NCI-H510A treated with DMSO at 0.1 percent for 48 hours (cell line): ENCODE data around the gene GTF3C1.

Experiments used
- DNase-seq: peaks from one replicate; lab custom pipeline; 2025; lab: John Stamatoyannopoulos, UW

Gene GTF3C1

DNA sequence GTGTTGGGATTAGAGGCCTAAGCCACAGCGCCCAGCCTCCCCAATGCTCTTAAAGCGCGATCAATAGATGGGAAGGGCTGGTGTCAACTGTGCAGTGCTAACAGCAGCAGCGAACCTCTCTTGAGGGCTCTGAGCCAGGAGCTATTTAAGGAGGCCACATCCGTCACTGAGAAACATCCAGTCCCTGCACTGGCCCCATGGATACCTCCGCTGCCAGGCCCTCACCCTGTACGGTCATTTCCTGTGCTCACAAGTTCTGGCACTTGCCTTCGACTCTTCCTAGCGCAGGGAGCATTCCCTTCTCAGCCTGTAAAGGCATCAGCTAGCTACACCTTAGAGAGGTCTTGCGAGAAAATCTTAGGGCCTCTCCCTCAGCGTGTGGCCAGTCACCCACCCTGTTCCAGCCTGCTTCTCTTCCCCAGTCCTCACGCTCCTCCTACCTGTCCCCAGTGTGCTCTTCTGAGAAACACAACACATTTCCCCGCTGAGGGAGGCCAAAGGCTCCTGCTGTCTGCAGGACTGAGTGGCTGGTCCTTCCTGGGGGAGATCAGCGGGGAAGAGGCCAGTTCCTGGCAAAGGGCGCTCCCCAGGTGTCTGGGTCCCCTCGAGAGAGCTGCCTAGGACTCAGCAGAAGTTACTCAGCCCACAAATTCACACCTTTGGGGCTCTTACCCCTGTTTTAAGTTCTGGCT, 28.6 kb downstream of the GTF3C1 start:
- DNase-seq: no peak

DNA sequence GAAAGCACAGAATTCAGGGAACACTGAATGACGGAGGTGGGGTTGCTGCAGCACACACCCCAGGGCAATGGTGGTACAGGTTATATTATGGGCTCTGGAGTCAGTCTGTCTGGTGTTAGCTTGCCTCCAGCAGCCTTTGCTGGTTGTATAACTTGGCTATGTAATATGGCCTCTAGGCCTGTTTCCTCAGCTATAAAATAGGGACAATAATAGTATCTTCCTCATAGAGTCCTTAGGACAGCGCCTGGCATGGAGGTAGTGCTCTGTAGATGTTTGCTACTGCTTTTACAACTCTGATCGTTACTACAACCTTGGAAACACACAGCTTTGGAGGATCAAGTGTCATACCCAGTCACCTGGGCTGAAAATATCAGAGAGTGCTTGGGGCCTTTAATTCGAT, 31.5 kb downstream of the GTF3C1 start:
- no peak for DNase-seq

DNA sequence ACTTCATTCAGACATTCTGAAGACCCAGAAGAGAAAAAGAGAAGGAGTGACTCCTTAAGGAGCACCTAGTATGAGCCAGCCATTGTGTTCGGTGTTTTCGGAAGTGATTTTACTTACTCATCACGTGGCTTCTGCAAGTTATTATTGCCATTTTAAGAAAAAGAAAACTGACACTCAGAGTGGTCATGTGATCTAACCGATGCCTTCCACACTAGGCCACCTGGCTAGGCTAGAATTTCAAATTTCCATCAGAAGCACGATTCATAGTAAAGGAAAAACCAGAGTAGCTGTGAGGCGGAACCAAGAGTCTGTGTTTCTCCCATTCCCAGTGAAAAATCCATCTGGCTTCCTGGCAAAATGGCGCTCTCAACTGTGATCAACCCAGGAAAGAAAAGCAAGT, 32.0 kb downstream of the GTF3C1 start:
- DNase-seq: no peak

DNA sequence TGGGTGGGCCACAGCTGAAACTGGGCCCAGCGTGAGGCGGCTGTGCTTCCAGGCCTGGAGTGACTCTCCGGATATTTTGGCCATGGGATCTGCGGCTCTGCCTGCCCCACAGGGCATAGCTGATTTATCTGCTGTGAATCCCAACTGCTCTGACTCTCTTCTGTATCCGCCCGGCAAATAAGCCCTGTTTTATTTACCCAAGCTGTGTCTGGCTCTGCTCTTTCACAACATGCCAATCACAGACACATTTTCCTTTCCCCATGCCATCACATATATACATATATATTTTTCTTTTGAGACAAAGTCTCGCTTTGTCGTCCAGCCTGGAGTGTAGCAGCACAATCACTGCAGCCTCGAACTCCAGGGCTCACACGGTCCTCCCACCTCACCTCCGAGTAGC, 33.3 kb downstream of the GTF3C1 start:
- DNase-seq: no peak

DNA sequence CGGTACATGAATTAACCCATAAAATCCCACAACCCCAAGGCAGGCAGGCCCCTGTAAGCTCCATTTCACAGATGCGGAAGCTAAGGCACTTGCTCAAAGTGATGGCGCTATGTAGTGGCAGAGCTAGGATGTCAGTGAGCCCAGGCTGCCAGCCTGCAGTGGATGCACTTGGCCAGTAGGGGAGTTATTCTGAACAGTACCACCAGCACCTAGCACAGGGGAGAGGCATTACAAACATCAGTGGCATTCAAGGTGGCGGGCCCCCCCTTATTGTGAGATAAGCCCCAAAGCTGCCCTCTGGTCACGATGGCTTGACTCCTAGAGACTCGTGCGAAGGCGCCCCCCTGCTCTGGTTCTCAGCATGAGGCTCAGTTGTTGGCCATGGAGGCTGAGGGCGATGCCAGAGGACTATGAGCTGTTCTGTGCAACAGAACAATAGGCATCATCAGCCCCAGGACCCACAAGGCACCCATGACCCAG, 33.8 kb downstream of the GTF3C1 start:
- peak; percentile 17 for DNase-seq

DNA sequence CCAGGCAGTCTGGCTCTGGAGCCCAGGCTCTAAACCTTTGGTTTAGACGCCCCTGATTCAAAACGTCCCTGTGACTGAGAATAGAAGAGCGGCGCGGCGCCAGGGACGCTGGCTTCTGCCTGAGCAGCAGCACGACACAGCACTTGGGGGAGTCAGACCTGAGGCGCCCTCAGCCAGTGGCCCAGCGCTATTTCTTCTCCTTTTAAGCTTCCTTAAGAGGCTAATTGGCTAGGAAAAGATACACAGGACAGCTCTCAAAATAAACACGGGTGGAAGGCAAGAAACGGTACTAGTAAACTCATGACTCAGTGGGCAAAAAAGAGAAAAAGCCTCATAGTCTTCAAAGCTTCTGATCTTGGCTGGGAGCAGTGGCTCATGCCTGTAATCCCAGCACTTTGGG, 34.9 kb downstream of the GTF3C1 start:
- no peak for DNase-seq

DNA sequence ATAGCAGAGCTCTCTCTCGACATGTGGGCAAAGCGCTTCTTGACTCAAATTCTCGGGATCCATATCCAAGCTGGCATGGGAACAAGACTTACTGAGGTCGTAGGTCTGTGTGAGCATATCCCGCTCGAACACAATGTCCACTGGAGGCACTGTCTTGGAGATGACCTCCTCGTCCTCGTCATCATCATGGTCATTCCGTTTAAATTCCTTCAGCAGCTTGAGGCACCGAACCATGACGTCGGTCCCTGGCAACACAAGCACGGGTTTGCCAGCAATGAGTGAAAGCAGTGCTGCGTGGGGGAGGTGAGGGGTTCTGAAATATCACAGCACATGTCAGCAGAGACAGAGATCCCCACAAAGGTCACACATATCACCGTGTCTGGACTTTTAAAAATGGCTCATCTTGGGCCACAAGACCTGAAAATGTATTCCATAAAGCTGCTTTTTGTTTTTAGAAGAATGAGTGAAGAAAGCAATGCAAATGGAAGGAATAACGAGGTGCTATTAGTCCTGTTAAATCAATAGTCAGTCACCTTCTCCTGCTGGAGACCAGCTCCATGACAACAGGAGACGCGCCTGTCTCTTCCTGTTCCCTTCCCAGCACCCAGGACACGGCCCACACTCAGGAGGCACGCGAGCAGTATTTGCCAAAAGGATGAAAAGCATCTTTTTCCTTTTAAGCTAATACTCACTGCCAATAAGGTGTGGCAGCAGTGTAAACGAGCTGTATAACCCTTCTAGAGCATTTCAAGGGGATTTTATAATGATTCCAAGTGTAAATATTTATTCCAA, 37.9 kb downstream of the GTF3C1 start:
- DNase-seq: no peak

DNA sequence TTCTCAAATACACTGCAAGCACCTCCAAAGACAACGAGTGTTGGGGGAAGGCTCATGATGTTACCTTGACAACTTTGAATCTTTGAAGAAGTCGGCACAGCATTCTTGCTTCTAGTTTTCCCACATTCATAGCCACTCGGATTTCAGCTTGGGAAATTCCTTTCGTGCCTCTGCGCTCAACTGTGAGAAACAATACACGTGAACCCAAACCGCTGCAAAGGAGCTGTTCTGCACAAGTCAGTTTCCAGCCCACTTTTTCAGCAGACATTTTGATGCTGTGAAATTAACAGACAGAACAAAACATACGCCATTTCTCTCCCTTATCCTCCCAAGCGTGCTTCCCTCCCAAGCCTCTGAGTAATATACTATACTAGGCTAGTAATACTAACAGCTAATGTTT, 41.2 kb downstream of the GTF3C1 start:
- DNase-seq: no peak

DNA sequence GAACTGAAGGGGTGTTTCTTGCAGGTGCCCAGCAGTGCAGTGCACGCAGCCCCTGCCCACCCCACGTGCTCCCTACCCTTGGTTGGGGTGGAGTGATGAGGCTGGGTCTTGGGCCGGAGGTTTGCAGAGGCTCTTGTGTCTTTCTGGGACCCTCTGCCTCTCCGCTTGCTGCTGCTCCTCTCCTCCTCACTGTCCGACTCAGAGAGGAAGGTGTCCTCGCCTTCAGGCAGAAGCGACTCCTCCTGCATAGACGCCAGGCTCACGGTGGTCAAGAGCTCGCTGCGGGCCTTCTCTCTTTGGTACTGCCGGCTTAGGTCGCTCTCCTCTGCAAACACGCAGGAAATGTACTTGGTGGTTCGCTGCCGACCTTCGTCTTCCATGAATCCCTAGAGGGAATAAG, 42.9 kb downstream of the GTF3C1 start:
- DNase-seq: no peak

DNA sequence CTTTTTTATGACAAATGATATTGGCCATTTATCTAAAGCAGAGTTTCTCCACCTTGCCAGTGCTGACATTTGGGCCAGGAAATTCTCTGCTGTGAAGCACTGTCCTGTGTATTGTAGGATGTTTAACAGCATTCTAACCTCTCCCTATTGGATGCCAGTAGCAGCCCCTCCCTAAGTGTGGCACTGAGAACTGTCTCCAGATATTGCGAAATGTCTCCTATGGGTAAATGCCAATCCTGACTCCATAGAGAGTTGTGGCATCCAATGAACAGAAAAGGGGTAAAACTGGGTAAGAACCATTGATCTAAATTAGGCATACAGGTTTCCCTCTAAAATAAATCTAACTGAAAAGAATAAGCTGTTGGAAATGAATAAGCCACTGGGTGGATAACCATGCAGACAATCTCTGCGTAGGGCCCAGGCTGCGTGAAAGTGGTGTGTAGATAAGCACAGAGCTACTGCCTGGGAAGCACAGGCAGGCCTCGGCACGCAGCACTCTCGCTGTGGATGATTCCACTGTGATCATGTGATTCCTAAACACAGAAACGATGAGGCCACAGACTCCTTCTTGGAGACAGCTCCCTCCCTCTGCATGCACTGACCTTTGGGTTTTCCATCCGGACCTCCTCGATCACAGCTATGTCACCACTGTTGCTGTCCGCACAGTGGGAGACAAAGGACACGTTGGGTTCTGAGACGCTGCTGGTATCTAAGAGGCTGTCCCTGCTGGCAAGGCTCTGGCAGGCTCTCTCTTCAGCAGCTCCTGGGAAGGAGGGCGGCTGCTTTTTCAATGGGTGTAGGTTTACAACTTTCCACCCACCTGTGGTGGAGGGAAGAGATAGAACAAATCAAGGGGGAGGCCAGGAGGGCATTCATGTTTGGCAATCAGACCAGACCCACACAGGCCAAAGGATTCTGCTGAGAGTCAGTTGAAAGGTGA, 44.1 kb downstream of the GTF3C1 start:
- no peak for DNase-seq

DNA sequence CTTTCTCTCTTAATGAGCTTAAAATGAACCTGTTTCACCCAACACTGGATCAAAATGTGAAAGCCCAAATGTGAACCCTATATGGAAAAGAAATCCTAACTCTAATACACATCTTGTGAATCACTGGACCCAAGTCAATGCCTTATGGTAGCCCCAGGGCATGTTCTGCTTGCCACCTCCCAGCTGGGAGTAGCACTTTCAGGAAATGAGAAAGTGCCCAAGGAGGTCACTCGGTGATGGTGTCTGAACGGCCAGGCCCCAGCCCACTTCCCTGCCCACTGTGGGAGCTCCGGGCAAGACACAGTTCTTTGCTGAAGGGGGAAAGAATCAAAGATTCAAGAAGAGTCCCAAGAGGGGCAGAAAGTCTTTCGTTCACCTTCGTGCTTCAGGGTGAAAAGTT, 46.1 kb downstream of the GTF3C1 start:
- DNase-seq: no peak

DNA sequence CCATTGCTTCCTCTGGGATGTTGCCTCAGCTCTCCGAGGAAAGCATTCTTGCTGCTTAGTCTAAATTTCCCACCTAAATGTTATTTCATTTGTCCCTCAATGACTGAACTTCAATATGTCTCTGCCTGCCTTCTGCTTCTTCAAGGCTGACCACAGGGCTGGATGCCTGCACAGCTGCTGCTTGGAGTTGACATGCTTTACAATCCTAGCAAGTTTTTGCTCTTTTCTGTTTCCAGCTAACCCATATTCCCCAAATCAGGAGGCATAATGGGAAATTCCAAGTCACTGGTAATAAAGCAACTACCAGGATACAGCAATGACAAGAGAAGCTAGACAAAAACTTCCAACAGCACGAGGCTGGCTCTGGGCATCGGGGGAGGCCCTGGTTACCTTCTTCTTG, 48.9 kb downstream of the GTF3C1 start:
- no peak for DNase-seq

DNA sequence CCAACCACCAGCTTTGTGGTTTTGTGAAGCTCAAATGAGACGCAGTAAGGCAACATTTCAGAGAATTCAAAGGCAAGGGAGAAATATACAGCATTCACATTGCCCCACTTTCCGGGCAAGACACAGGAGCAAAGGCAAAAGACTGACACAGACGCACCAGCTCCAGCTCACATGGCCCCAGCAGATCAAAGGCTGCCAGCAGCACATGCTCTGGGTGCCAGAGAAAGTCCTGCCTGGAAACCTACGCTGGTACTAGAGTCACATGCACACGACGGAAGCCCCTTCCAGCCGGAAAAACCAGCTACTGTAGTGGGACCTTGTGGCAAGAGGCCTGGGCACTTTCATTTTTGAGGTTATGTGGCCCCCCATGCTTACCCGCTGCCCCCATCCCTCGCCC, 50.1 kb downstream of the GTF3C1 start:
- no peak for DNase-seq

DNA sequence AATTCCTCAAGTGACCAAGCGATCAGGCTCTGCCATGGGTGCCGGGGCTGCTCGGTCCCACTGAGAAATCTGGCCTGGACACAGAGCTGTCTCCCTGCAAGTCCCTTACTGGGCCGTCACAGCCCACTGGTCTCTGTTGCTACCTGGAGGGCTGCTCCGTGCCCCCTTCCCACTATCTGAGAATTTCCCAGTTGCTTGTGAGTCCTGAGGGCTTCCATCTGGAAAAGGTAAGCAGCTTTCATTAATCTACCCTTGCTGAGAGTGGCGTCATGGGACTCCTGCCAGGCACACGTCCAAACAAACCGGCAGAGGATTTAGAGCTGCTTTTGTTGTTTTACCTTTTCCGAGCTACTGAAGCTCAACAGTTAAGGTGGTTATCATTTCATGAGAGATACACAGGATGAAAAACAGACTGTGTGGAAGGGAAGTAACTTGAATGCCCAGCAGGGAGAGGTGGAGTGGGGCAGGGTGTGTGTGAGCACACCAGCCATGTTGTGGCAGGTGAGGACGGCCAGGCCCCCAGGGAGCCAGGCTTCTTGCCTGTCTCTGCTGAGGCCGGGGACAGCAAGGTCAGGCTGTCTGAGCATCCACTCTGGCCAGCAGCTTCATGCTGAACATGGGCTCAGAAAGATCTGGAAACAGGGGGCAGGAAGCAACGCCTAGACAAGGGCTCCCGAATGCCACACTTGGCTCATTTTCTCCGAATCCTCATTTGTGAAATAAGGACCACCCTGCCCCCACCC, 50.6 kb downstream of the GTF3C1 start:
- DNase-seq: no peak

DNA sequence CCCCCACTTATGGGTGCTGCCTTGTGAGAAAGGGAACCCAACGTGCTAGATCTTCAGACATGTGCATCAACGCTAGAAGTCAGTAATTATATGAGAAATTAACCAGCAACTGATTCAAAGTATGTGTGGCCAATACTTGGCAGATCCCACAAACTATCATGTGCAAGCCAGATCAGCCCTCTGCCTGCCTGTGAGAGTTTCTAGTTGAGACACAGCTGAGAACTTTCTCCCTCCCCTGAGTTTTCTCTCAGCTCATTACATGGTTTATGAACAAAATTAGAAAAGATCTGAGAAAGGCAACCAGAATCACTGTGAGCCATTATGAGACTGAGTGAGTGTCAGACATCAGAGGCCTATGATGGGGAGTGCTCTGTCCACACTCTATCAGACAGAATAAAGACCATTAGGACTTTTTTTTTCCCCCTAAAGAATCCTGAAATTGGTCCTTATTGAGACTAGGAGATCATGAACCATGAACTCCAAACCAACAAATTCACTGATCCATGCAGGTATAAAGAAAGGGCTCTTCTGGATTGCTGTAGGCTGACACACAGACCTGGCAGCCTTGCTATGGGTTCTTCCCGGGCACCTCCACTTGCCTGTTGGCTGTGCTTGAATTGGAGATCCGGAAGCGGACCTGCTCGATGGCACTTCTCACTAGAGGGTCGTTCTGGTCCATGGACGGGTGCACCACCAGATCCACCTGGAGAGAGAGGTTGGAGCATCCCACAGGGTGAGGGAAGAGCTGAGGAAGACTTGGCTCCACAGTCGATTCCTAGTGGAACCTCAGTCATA, 51.5 kb downstream of the GTF3C1 start:
- DNase-seq: no peak

DNA sequence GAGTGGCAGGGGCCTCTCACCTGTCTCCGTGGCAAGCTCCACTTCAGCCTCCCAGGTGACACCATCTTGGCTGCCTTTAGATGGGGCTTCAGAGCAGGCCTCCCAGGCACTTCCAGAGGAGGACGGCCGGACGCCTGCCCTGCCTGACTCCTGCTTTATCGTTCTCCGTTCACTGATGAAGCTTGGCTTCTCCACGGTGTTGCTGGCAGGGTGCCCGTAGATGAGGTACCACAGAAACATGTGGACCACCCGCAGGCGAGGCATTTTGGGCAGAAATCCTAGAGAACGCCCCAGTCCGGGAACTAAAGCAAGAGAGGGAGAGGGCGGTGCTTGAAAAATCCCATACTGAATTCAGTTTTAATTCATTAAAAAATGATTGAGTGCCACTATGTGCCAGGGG, 54.5 kb downstream of the GTF3C1 start:
- DNase-seq: no peak

DNA sequence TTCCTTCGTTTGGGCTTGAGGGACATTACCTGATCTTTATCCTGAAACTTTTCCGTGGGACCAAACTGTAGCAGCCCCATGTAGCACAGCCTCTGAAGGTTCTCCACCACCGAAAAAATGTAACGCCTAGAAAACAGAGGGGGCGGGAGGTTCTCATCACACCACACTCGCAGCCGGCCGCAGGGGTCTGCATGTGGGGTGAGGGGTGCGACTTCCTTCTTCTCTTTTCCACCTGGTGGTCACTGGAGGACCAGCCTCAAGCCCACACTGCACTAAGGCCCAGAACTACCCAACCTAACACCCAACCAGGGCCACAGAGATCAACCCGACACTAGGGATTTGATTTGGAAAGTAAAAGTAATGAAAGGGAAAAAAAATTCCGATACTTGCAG, 57.1 kb downstream of the GTF3C1 start:
- DNase-seq: no peak

DNA sequence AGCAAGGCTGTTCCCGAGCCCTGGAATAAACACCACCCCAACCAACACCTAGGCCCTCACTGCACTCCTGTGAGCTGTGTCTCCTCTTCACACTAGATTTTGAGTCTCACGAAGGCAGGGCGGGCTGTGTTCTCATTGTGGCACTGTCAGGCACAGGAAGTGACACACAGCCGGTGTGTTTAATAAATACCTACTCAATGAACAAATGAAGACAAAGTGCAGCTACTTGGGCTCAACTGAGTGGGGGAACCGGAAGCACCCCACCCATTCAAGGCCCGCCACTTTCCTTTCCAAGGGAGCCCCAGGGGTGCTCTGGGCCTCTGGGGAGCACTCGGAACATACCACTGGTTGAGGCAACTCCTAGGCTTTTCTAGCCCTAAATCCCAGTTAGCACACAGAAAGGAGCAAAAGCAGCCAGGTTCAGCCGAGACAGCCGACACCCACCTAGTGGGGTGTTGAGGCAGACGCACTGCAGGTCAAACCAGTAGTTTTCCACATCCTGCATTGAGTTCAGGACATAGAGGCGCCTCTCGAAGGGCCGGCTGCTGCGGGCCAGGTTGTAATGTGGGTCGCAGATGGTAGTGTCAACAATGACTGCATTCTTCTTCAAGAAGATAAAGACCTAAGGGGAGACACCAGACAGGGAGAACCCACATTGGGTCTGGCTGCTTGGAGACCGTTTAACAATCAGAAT, 57.7 kb downstream of the GTF3C1 start:
- no peak for DNase-seq

DNA sequence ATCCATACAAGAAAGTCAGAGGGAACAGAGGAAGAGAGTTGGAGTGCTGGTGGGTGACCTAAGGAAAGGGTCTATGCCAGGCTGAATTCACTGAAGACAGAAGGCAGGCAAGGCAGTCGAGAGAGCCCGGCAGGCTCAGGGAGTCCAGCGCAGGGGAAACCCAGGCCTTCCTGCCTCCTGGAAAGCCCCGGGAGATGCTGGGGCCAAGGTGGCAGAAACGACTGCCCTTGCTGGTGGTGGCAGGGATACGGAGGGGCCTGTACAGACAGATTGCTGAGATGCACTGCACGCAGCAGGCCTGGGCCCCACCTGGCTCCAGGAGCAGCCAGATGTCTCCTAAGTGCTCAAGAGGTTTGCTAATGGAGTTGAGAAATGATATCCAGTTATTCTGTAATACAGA, 59.8 kb downstream of the GTF3C1 start:
- no peak for DNase-seq

DNA sequence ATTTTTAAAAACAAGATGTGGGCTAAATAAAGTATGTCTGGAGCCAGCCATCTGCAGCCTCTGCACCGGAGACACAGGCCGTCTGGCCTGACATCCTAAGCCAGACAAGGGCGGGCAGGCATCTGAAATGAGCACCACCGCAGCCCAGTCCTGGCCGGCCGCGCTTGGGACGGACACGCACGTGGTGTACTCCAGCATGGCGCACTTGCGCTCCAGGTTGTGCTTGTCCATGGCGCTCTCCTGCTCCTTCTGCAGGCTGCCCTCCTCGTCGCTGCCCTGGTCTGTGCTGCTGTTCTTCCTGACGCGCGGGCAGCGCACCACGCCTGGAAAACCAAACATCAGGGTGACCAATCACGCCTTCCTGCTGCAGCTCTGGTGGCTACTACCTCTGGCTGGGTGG, 60.3 kb downstream of the GTF3C1 start:
- no peak for DNase-seq
